ENCODE data around the gene BMPR1B. TPM values are rescaled to one million over a fixed set of nuclear protein-coding genes. Genes with fewer than 3 reads are reported as not detected.

Gene BMPR1B
- total and polyA plus RNA-seq, 2 of the 8 experiments (the other 6 are each of a cell fraction or from before 2014, with no cell fraction given), result 0.14 to 1.1 TPM

- TF ChIP-seq CHD7 (IDR thresholded peaks at IDR 0.05; ENCODE audit: insufficient replicate concordance, low read length) (no peak), KDM4A (IDR thresholded peaks at IDR 0.05; ENCODE audit: low read depth, low read length, severe bottlenecking) (no peak), HDAC2 (IDR thresholded peaks at IDR 0.05; ENCODE audit: borderline replicate concordance in 1 of 2, low read depth in 2 of 2, low read length in 2 of 2) (no peak), PHF8 (conservative IDR thresholded peaks at IDR 0.05; ENCODE audit: low read depth, low read length) (no peak), CHD2 (IDR thresholded peaks at IDR 0.05; ENCODE audit: low read length) (no peak), SP1 (IDR thresholded peaks at IDR 0.05; ENCODE audit: low read depth, low read length) (no peak), JUN (IDR thresholded peaks at IDR 0.05; ENCODE audit: low read depth, low read length) (no peak), RXRA (IDR thresholded peaks at IDR 0.05; ENCODE audit: insufficient read depth, low read depth, low read length) (no peak), CTCF (IDR thresholded peaks at IDR 0.05; ENCODE audit: control extremely low read depth in 1 of 3, insufficient read depth in 1 of 3, low read depth in 1 of 3, low read length in 3 of 3) (no peak)
These were observed 439.6 kb downstream of the BMPR1B start (continued) for GRCh38 chr4:95197353-95197752.

Data from H1 (cell line).